Hematopoietic multipotent progenitor cell treated with erythropoietin and hydrocortisone succinate and interleukin-3 and kit ligand, for 17 days (in vitro differentiated cells): ENCODE data around the gene PROZ.
A peak's percentile ranks its signal among the peaks of the same experiment; 100 is the strongest.

Experiments
- DNase-seq: peaks from one replicate; pipeline ENCODE4 v3.0.0-alpha.2; 2015; ENCODE audit warnings: low spot score

The PROZ gene

GRCh38 chr13:113140677-113141600 lies 17.5 kb upstream of the PROZ start:
- no peak for DNase-seq

- DNase-seq, result no peak
These were observed 16.9 kb upstream of the PROZ start for GRCh38 chr13:113141601-113141970.

- no peak for DNase-seq
These were observed 15.6 kb upstream of the PROZ start for GRCh38 chr13:113142876-113143275.

GRCh38 chr13:113143466-113144254 lies 14.8 kb upstream of the PROZ start:
- no peak for DNase-seq

- DNase-seq, result no peak
These were observed 14.2 kb upstream of the PROZ start for GRCh38 chr13:113144255-113144629.

- no peak for DNase-seq
These were observed 13.0 kb upstream of the PROZ start for GRCh38 chr13:113145496-113145895.

GRCh38 chr13:113145911-113146598 lies 12.4 kb upstream of the PROZ start:
- no peak for DNase-seq

GRCh38 chr13:113146750-113147149 lies 11.7 kb upstream of the PROZ start:
- DNase-seq, result no peak

- DNase-seq, result no peak
These were observed 11.2 kb upstream of the PROZ start for GRCh38 chr13:113147206-113147605.

- DNase-seq, result no peak
These were observed 10.0 kb upstream of the PROZ start for GRCh38 chr13:113148407-113148806.

GRCh38 chr13:113148940-113149503 lies 9.4 kb upstream of the PROZ start:
- DNase-seq, result no peak

- DNase-seq, result no peak
These were observed 8.5 kb upstream of the PROZ start for GRCh38 chr13:113149711-113150549.

- DNase-seq, result no peak
These were observed 7.7 kb upstream of the PROZ start for GRCh38 chr13:113150550-113151365.

GRCh38 chr13:113151745-113152690 lies 6.4 kb upstream of the PROZ start:
- DNase-seq, result peak; percentile 34

GRCh38 chr13:113152691-113152983 lies 5.8 kb upstream of the PROZ start:
- DNase-seq, result no peak

GRCh38 chr13:113152984-113153809 lies 5.3 kb upstream of the PROZ start:
- DNase-seq, result peak; percentile 40

- peak; percentile 89 for DNase-seq
These were observed 4.4 kb upstream of the PROZ start for GRCh38 chr13:113153810-113154748.
